Mucosa of stomach (tissue), 1 donor: Measurements from ENCODE around the gene FER.
"Not testable (repeated sequence)": the region's sequence is repeated elsewhere in the genome, so short reads cannot be mapped to it uniquely, and the experiment has no call there.

Source experiments
- H3K27me3 ChIP-seq: one replicate; pipeline ENCODE4 v1.7.0; 2013; ENCODE audit warnings: mild to moderate bottlenecking, low read length; ENCODE audit not compliant: control insufficient read depth, insufficient read depth
- H3K36me3 ChIP-seq: one replicate; pipeline ENCODE4 v1.7.0; 2013; ENCODE audit warnings: low read length; ENCODE audit not compliant: control insufficient read depth, insufficient read depth
- H3K4me1 ChIP-seq: one replicate; pipeline ENCODE4 v1.7.0; 2013; ENCODE audit warnings: mild to moderate bottlenecking, low read length; ENCODE audit not compliant: control insufficient read depth, insufficient read depth
- H3K4me3 ChIP-seq: one replicate; pipeline ENCODE4 v1.7.0; 2013; ENCODE audit warnings: low read length
- H3K9ac ChIP-seq: one replicate; pipeline ENCODE4 v1.7.0; 2013; ENCODE audit warnings: mild to moderate bottlenecking, low read length, moderate library complexity
- H3K9me3 ChIP-seq: one replicate; pipeline ENCODE4 v1.7.0; 2013; ENCODE audit warnings: mild to moderate bottlenecking, low read length, moderate library complexity; ENCODE audit not compliant: control insufficient read depth
- donor health status: Pancreatic carcinoma.

FER gene

DNA sequence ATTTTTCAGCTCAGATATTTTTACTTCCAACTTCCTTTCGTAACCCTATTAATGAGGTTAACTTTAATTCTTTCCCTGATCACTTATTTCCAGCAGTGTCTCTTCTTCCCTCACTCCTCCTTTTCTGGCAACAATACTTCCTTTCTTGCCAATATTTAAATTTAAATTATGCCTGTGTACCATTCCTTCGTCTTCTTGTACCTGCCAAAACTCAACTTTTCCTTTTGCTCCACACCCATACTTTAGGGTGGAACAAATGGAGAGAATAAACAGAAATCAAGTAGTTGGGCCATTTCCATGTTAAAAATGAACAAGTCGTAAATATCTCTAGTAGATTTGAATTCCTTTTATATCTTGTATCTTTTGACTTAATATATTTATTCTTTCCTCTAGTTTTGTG lies 66.0 kb downstream of the FER start:
- no peak overlapping the region for H3K4me3 ChIP-seq
- H3K9ac ChIP-seq: no peak overlapping the region
- H3K36me3 ChIP-seq: no peaks in the 10 kb centered on the region
- H3K9me3 ChIP-seq: no peaks in the 10 kb centered on the region
- no peaks in the 10 kb centered on the region for H3K27me3 ChIP-seq
- no peaks in the 10 kb centered on the region for H3K4me1 ChIP-seq

DNA sequence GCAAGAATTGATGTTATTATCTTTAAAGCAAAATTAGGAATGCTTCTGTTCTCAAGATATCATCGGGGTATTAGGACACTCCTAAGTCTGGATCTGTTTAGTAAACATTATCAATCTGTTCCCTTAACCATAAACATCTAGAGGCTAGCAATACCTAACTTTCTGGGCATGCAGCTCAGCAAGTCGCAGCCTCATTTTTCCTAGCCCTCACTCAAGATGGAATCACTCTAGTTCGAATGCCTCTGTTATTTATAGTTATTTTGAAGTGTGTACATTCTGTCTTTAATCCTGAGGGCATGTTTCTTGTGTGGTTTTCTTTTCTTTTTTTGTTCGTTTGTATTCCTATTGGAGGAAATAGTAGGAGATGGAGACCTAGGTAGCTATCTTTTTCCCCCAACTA lies 66.9 kb downstream of the FER start:
- H3K36me3 ChIP-seq: no peaks in the 10 kb centered on the region
- H3K4me1 ChIP-seq: no peaks in the 10 kb centered on the region
- H3K27me3 ChIP-seq: no peaks in the 10 kb centered on the region
- H3K4me3 ChIP-seq: no peak overlapping the region
- no peaks in the 10 kb centered on the region for H3K9me3 ChIP-seq
- H3K9ac ChIP-seq: no peak overlapping the region

DNA sequence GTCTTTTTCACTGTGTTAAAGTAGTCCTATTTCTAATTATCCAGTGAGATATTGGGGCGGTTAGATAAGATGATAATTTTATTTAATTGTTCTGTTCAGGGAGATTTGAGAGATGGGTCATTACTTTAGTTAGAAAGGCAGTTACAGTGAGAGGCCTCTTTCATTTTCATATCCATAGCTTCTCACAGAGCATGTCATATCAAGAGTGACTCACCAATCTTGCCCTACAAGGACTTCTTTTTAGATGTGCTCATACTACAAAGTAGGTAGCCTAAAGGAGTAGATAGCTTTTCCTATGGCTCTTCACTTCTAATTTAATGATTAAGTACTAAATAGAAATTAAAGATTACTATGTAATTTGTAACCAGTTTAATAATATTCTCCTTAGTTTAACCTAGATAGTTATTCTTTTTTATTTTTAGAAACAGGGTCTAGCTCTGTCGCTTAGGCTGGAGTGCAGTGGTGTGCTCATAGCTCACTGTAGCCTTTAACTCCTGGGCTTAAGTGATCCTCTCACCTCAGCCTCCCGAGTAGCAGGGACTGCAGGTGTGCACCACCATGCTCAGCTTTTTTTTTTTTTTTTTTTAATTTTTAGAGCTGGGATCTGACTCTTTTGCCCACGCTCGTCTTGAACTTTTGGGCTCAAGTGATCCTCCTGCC lies 71.0 kb downstream of the FER start:
- H3K4me1 ChIP-seq: no peaks in the 10 kb centered on the region
- no peaks in the 10 kb centered on the region for H3K36me3 ChIP-seq
- H3K9ac ChIP-seq: no peak overlapping the region
- no peaks in the 10 kb centered on the region for H3K9me3 ChIP-seq
- no peak overlapping the region for H3K4me3 ChIP-seq
- no peaks in the 10 kb centered on the region for H3K27me3 ChIP-seq

DNA sequence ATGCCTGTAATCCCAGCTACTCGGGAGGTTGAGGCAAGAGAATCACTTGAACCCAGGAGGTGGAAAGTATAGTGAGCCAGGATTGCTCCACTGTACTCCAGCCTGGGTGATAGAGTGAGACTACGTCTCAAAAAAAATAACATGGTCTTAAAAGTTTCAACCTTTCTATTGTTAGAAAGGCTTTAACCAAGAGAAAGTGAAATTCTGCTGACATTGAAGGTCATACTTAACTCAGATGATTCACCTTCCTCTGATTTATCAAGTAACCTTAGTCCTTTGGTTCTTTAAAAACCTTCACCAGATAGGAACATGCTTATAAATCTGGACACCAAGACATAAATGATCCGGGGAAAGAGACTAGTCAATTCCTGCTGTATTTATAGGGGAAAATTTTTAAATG lies 73.3 kb downstream of the FER start:
- Histone ChIP-seq H3K9me3 (no peaks in the 10 kb centered on the region), H3K4me3 (no peak overlapping the region), H3K9ac (no peak overlapping the region)

DNA sequence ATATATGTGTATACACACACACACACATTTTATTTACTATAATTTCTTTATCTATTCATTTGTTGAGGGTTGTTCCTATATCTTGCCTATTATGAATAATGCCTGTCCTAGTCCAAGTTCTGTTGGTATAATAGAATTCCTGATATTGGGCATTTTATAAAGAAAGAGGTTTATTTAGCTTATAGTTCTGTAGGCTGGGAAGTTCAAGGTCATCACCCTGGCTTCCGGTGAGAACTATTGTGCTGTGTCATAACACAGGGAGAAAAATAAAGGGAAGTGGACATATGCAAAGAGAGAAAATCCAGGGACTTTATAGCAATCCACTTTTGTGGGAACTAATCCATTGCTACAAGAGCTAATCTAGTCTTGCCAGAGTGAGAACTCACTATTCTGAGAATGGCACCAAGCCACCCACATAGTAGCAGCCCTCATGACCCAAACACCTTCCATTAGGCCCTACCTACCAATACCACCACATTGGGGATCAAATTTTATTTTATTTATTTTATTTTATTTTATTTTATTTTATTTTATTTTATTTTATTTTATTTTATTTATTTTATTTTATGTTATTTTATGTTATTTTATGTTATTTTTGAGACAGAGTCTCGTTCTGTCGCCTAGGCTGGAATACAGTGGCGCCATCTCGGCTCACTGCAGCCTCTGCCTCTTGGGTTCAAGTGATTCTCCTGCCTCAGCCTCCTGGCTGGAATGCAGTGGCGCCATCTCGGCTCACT lies 74.7 kb downstream of the FER start:
- Histone ChIP-seq H3K9ac (no peak overlapping the region), H3K4me3 (no peak overlapping the region), H3K4me1 (no peaks in the 10 kb centered on the region), H3K9me3 (no peaks in the 10 kb centered on the region), H3K27me3 (no peaks in the 10 kb centered on the region), H3K36me3 (no peaks in the 10 kb centered on the region)

More for the DNA sequence above, 73.3 kb downstream of the FER start:
- H3K27me3 ChIP-seq: no peaks in the 10 kb centered on the region
- no peaks in the 10 kb centered on the region for H3K4me1 ChIP-seq
- no peaks in the 10 kb centered on the region for H3K36me3 ChIP-seq

DNA sequence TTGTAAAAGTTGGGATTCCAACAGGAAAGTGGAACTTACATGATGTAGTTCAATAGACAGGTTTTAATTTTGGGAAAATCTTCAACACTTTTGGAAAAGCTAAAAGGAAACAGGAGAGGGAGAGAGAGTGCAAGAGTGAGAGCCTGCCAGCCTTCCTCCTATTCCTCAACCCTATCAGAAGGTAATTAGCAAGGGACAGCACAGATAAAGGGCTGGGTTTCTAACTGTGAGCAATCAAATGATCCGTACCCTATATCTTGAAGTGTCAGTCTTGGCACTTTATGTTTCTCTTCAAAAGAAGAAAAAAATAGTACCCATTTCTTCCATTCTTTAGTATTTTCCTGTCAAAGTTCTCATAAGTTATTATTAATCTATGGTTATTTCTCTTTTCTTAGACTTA lies 79.4 kb downstream of the FER start:
- no peaks in the 10 kb centered on the region for H3K36me3 ChIP-seq
- H3K4me1 ChIP-seq: no peaks in the 10 kb centered on the region
- H3K4me3 ChIP-seq: no peak overlapping the region
- H3K9ac ChIP-seq: no peak overlapping the region
- H3K27me3 ChIP-seq: no peaks in the 10 kb centered on the region
- no peaks in the 10 kb centered on the region for H3K9me3 ChIP-seq

DNA sequence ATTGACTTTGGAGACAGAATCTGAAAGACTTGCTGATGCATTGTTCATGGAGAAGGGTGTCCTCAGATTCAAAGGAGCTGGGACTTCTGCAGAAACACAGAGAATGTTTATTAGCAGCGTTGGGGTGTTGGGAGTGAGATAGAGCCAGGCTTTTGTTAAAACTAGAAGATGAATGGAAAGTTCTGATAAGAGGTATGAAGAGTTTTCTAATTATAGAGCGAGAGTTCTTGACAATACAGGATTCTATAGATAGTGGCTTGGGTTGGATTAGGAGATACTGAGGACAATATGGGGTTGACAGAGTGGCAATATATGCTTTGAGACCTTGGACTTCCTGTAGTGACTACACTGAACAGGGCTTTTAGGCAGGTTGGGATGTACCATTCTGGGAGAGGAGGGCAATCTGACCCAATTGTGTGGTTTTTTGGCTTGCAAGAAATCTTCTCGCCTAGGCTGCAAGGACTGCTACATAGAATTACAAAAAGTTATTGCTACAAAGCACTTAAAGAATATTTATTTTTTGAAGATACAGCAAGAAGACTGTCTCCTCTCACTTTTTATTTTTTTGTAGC lies 83.1 kb downstream of the FER start:
- H3K4me1 ChIP-seq: no peaks in the 10 kb centered on the region
- H3K36me3 ChIP-seq: no peaks in the 10 kb centered on the region
- H3K27me3 ChIP-seq: no peaks in the 10 kb centered on the region
- no peak overlapping the region for H3K9ac ChIP-seq
- no peaks in the 10 kb centered on the region for H3K9me3 ChIP-seq
- H3K4me3 ChIP-seq: no peak overlapping the region

DNA sequence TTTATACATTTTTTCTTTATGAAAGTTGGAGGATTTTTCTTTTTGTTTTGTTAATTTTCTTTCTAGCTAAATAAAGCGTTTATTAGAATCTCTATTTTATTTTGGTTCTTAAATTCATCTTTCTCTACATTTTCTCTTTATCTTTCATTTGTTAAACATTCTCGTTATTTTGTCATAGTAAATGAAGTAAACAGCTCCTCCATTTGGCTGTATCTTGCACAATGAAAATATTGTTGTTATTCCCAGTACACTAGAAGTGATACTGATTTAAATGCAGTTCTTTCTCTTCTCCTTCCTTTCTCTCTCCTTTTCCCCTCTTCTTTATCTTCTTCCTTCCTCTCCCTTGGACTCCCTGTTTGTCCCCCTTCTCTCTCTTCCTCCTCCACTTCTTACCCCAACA lies 88.8 kb downstream of the FER start:
- Histone ChIP-seq H3K36me3 (no peaks in the 10 kb centered on the region), H3K9ac (no peak overlapping the region)

DNA sequence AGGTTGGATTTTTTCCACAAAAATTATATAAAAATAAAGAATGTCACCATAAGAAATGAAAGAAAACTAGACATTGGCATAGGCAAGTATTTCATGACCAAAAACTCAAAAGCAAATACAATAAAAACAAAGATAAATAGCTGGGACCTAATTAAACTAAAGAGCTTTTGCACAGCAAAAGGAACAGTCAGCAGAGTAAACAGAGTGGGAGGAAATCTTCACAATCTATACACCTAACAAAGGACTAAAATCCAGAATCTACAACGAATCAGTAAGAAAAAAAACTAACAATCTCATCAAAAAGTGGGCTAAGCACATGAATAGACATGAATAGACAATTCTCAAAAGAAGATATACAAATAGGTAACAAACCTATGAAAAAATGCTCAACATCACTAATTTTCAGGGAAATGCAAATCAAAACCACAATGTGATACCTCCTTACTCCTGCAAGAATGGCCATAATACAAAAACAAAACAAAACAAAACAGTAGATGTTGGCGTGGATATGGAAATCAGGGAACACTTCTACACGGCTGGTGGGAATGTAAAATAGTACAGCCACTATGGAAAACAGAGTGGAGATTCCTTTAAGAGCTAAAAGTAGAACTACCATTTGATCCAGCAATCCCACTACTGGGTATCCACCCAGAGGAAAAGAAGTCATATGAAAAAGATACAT lies 94.7 kb downstream of the FER start:
- H3K27me3 ChIP-seq, H3K9ac ChIP-seq, H3K4me1 ChIP-seq, H3K9me3 ChIP-seq, H3K36me3 ChIP-seq, H3K4me3 ChIP-seq: not testable (repeated sequence)

More for the DNA sequence above, 88.8 kb downstream of the FER start:
- Histone ChIP-seq H3K4me3 (no peak overlapping the region), H3K4me1 (no peaks in the 10 kb centered on the region), H3K9me3 (no peaks in the 10 kb centered on the region), H3K27me3 (no peaks in the 10 kb centered on the region)

DNA sequence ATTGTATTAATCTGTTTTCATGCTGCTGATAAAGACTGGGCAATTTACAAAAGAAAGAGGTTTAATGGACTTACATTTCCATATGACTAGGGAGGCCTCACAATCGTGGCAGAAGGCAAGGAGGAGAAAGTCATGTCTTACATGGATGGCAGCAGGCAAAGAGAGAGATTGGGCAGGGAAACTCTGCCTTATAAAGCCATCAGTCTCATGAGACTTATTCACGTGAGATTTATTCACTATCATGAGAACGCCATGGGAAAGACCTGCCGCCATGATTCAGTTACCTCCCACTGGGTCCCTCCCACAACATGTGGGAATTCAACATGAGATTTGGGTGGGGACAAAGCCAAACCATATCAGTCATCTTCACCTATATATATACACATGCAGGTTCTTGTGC lies 103.4 kb downstream of the FER start:
- H3K4me3 ChIP-seq, H3K4me1 ChIP-seq, H3K36me3 ChIP-seq, H3K27me3 ChIP-seq, H3K9me3 ChIP-seq, H3K9ac ChIP-seq: not testable (repeated sequence)

DNA sequence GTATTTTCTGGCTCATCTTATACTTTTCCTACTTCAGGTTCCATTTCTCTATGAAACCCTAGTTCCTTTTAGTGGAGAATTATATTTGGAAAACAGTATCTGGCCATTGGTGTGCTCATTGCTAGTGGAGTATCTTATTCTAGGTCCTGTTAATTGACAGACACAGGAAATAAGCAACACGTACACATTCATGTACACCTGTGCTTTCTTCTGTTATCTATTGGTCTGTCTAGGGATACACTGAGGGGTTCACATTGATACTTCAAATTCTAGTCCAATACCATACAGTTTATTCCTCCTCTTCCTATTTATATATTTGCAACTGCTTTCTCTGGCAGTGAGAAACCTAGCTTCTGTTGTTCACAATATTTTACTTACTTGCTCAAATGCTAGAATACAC lies 110.2 kb downstream of the FER start:
- no peak overlapping the region for H3K4me3 ChIP-seq

DNA sequence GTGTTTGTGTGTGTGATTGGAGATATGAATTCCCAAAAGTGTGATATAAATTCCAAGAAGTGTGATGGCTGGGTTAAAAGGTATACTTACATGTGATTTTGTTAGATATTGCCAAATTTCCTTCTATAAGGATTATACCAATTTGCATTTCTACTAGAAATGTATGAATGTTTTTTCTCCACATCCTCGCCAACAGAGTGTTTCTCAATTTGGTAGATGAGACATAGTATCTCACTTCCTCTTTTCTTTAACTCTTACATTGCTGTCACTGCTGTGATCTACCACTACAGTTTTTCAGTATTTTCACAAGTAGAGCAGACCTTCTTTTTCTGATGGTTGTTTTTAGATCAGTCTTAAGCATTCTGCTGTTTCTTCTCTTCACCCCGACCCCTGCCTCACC lies 111.3 kb downstream of the FER start:
- H3K36me3 ChIP-seq: no peaks in the 10 kb centered on the region
- H3K27me3 ChIP-seq: no peaks in the 10 kb centered on the region
- no peak overlapping the region for H3K9ac ChIP-seq
- no peak overlapping the region for H3K4me3 ChIP-seq
- no peaks in the 10 kb centered on the region for H3K9me3 ChIP-seq
- no peaks in the 10 kb centered on the region for H3K4me1 ChIP-seq

More for the DNA sequence above, 110.2 kb downstream of the FER start:
- Histone ChIP-seq H3K27me3 (no peaks in the 10 kb centered on the region), H3K4me1 (no peaks in the 10 kb centered on the region), H3K9ac (no peak overlapping the region), H3K9me3 (no peaks in the 10 kb centered on the region), H3K36me3 (no peaks in the 10 kb centered on the region)
